Measurements from ENCODE around the gene DCAF7. TPM values are rescaled to one million over a fixed set of nuclear protein-coding genes. Genes with fewer than 3 reads are reported as not detected.

DCAF7 gene
- total RNA-seq (48.2 and 56.7 TPM in 2 replicates), polyA plus RNA-seq (55.1 and 95.0 TPM in 2 replicates)

- peaks cover 21% of the 10 kb centered on the region for H3K4me1 ChIP-seq (ENCODE audit: low read depth)
- no peaks in the 10 kb centered on the region for H3K36me3 ChIP-seq
- peak; percentile 100 for DNase-seq (ENCODE audit: low read depth in 1 of 2, low spot score in 1 of 2)
- peak within 1 kb of the TSS; percentile 68 for H3K4me3 ChIP-seq
- no peaks in the 10 kb centered on the region for H3K27me3 ChIP-seq
- H3K9me3 ChIP-seq (ENCODE audit: low read depth) = no peaks in the 10 kb centered on the region
- peak within 1 kb of the TSS; percentile 93 for H3K27ac ChIP-seq
- TF ChIP-seq CTCF (IDR thresholded peaks at IDR 0.05; ENCODE audit: low read depth, low read length) = no peak
Observed at GRCh38 chr17:63549946-63550816, at the start of gene DCAF7. DCAF7 (plus strand) TSS chr17:63550477; CDS start chr17:63550678, 201 bp downstream.

- no peaks in the 10 kb centered on the region for H3K4me1 ChIP-seq (ENCODE audit: low read depth)
- H3K27me3 ChIP-seq = peaks cover 15% of the 10 kb centered on the region
- no peak for TF ChIP-seq CTCF (IDR thresholded peaks at IDR 0.05; ENCODE audit: low read depth, low read length)
- no peaks in the 10 kb centered on the region for H3K36me3 ChIP-seq
- DNase-seq (ENCODE audit: low read depth in 1 of 2, low spot score in 1 of 2) = peak in 1 of 2 donors; percentile 32
- H3K27ac ChIP-seq = no peak overlapping the region
- H3K9me3 ChIP-seq (ENCODE audit: low read depth) = no peaks in the 10 kb centered on the region
- no peak overlapping the region for H3K4me3 ChIP-seq
Observed at GRCh38 chr17:63500543-63501390, 49.5 kb upstream of the DCAF7 start.

GRCh38 chr17:63503341-63503705 lies 47.0 kb upstream of the DCAF7 start:
- TF ChIP-seq CTCF (IDR thresholded peaks at IDR 0.05; ENCODE audit: low read depth, low read length) = no peak
- no peaks in the 10 kb centered on the region for H3K9me3 ChIP-seq (ENCODE audit: low read depth)
- H3K4me3 ChIP-seq = no peak overlapping the region
- peaks cover 15% of the 10 kb centered on the region for H3K27me3 ChIP-seq
- no peak for DNase-seq (ENCODE audit: low read depth in 1 of 2, low spot score in 1 of 2)
- no peaks in the 10 kb centered on the region for H3K36me3 ChIP-seq
- no peaks in the 10 kb centered on the region for H3K4me1 ChIP-seq (ENCODE audit: low read depth)
- H3K27ac ChIP-seq = no peak overlapping the region

GRCh38 chr17:63504261-63504660 lies 46.0 kb upstream of the DCAF7 start:
- no peak overlapping the region for H3K27ac ChIP-seq
- no peak for TF ChIP-seq CTCF (IDR thresholded peaks at IDR 0.05; ENCODE audit: low read depth, low read length)
- H3K4me1 ChIP-seq (ENCODE audit: low read depth) = no peaks in the 10 kb centered on the region
- H3K4me3 ChIP-seq = no peak overlapping the region
- no peaks in the 10 kb centered on the region for H3K9me3 ChIP-seq (ENCODE audit: low read depth)
- DNase-seq (ENCODE audit: low read depth in 1 of 2, low spot score in 1 of 2) = no peak
- no peaks in the 10 kb centered on the region for H3K36me3 ChIP-seq
- H3K27me3 ChIP-seq = peaks cover 15% of the 10 kb centered on the region

- Histone ChIP-seq H3K27me3 (peaks cover 15% of the 10 kb centered on the region), H3K4me1 (ENCODE audit: low read depth) (no peaks in the 10 kb centered on the region), H3K36me3 (no peaks in the 10 kb centered on the region), H3K4me3 (no peak overlapping the region), H3K27ac (no peak overlapping the region), H3K9me3 (ENCODE audit: low read depth) (no peaks in the 10 kb centered on the region)
- TF ChIP-seq CTCF (IDR thresholded peaks at IDR 0.05; ENCODE audit: low read depth, low read length) = no peak
- DNase-seq (ENCODE audit: low read depth in 1 of 2, low spot score in 1 of 2) = no peak
Observed at GRCh38 chr17:63505341-63505740, 44.9 kb upstream of the DCAF7 start.
